ENCODE measurements around the gene SLC46A1. TPM values are rescaled to one million over a fixed set of nuclear protein-coding genes. Genes with fewer than 3 reads are reported as not detected.

Gene SLC46A1
- total and polyA plus RNA-seq, 10 of the 15 experiments (the other 5 are each of a cell fraction or from before 2014, with no cell fraction given), result 1.7 to 6.9 (median 4.0) TPM

DNA sequence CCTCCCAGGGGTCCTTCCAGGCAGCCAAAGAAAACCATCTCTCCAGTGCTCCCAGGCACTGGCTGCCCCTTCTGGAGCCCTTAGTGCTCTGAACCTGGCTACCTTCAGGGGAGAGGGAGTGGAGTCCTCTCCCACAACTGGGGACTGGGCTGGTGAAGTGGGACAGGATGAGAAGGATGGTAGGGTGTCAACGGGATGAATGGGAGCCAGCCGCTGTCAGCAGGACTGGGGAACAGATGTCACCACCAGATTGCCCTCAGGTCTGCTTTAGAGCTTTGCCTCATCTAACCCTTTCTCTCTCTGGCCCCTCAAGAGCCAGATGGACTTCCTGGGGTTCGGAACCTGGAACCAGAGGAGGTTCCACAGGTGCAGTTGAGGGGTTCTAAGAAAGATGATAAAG lies 40.5 kb downstream of the SLC46A1 start (continued):
- no peak for TF ChIP-seq IRF3 (IDR thresholded peaks at IDR 0.05)

DNA sequence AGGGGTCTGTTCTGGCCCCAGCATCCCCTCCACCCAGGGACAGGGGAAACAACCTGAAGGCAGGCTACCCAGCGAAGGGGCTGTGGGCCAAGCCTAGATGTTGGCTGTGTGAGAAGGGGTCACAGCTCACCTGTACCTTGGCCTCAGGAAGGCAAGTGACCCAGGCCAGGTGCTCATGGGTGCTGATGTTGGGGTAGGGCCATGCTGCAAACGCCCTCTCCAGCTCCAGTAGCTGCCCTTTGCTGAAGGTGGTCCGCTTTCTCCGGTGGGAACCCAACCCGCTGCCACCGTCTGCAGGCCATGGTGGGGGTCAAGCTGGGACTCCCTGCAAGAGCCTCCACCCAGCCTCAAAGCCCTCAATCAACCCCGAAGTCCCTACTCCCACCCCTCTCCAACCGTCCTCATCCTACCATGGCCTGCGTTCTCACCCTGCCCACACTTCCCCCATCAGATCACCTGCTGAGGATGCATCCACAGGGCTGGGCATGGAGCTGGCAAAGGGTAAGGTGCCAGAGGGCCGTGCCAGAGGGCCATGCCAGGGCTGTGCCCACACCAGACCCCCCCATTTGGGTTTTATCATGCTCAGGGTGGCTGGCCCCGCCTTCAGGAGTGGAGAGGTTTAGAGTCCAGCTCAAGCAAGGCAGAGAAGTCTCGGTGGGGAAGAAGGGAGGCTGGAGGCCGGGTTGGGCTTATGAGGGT lies 41.2 kb downstream of the SLC46A1 start, which contains the start of gene SEBOX:
Gene SEBOX (minus strand): TSS at position 535 of the 699 bp plus-strand sequence. CDS start 48 bp downstream, at position 487.
- ChIA-PET SMC1A (ENCODE audit: uncharacterized antibody, unreplicated experiment) (no interaction called here), POLR2A (no interaction called here), CTCF (no interaction called here)

More for the DNA sequence above, 41.2 kb downstream of the SLC46A1 start, which contains the start of gene SEBOX:
- ATAC-seq (no peak), DNase-seq (ENCODE audit: low read depth, low spot score) (no peak), FAIRE-seq (no peak)
- H3K4me1 ChIP-seq (ENCODE audit: control insufficient read depth, insufficient read depth, low read length), result no peaks in the 10 kb centered on the region
- H3K9me3 ChIP-seq (replicated peaks; ENCODE audit: control insufficient read depth, insufficient read depth, low read length), result no peaks in the 10 kb centered on the region
- no TSS peak for BruUV-seq (replicated peaks)
- H4K20me1 ChIP-seq (ENCODE audit: control insufficient read depth, insufficient read depth), result no peaks in the 10 kb centered on the region
- in situ Hi-C loops (cut with MboI) (no loop called here), intact Hi-C loops (cut with micrococcal nuclease; ENCODE audit: unreplicated experiment) (no loop called here)
- 90% methylated on average over 13 of the region's 13 CpGs for WGBS (ENCODE audit: insufficient coverage, insufficient replicate concordance, low lambda C conversion rate, missing lambda C conversion rate)
- H3K4me2 ChIP-seq (ENCODE audit: control insufficient read depth, insufficient read depth), result no peak within 1 kb of the TSS
- no peak within 1 kb of the TSS for H3K9ac ChIP-seq (ENCODE audit: control insufficient read depth, insufficient read depth, low read length)
- RAD21 ChIA-PET (ENCODE audit: unreplicated experiment), result no interaction called here
- peaks cover 2 to 9% of the 10 kb centered on the region in 2 experiments; a peak in 3 of 4 replicates for H3K36me3 ChIP-seq (ENCODE audit: control insufficient read depth in 2 of 2, insufficient read depth in 2 of 2, low read length in 1 of 2)
- H3K4me3 ChIP-seq, result no peak within 1 kb of the TSS
- no peaks in the 10 kb centered on the region for H3K27me3 ChIP-seq (replicated peaks in 1 of 2; ENCODE audit: control insufficient read depth in 2 of 2, insufficient read depth in 2 of 2, low read length in 1 of 2)
- TF ChIP-seq ZNF207 (IDR thresholded peaks at IDR 0.05; ENCODE audit: borderline replicate concordance), result no peak
- TF ChIP-seq POLR2A (IDR thresholded peaks at IDR 0.05; ENCODE audit: low read depth, low read length), result peak; percentile 9; the same call in 1 of the 2 replicates
- H3K79me2 ChIP-seq (ENCODE audit: control insufficient read depth, insufficient read depth, low read length), result no peaks in the 10 kb centered on the region
- H2AFZ ChIP-seq (ENCODE audit: control insufficient read depth, low read depth, low read length), result no peak within 1 kb of the TSS
- H3K27ac ChIP-seq (ENCODE audit: control insufficient read depth, insufficient read depth), result no peak within 1 kb of the TSS
